Spleen (tissue), 11 donors: ENCODE measurements around the gene PTPRE. TPM values are rescaled to one million over a fixed set of nuclear protein-coding genes. Genes with fewer than 3 reads are reported as not detected.

ENCODE experiments used
- DNase-seq: peaks from one replicate; pipeline ENCODE4 v3.0.0-alpha.2; 2020
- H3K27ac ChIP-seq, 8 donors: fragments of 200-600 bp; sonication (generic) in 7 of 8; 1 replicate in 4 of 8; 2 replicates in 4 of 8; pipeline versions ENCODE4 v1.5.0 to v1.8.0; 2016 to 2021; ENCODE audit warnings: inconsistent platforms in 4 of 8, mild to moderate bottlenecking in 4 of 8, moderate library complexity in 1 of 8
- H3K27me3 ChIP-seq, 7 donors: fragments of 200-600 bp; sonication (generic) in 6 of 7; replicated peaks in 1 of 7; 1 replicate in 4 of 7; 2 replicates in 3 of 7; pipeline versions ENCODE4 v1.5.0 to v1.8.0; 2016 to 2021; ENCODE audit warnings: inconsistent platforms in 3 of 7, mild to moderate bottlenecking in 1 of 7
- H3K36me3 ChIP-seq, 6 donors: fragments of 200-600 bp; sonication (generic) in 5 of 6; 1 replicate in 4 of 6; 2 replicates in 2 of 6; pipeline versions ENCODE4 v1.5.0 to v1.8.0; 2016 to 2021; ENCODE audit warnings: inconsistent platforms in 2 of 6
- H3K4me1 ChIP-seq, 6 donors: fragments of 200-600 bp; sonication (generic) in 5 of 6; 1 replicate in 3 of 6; 2 replicates in 3 of 6; pipeline versions ENCODE4 v1.5.0 to v1.8.0; 2016 to 2021; ENCODE audit warnings: inconsistent platforms in 3 of 6
- H3K4me3 ChIP-seq, 8 donors: fragments of 200-600 bp; sonication (generic) in 7 of 8; 1 replicate in 4 of 8; 2 replicates in 4 of 8; pipeline versions ENCODE4 v1.5.0 to v1.8.0; 2016 to 2021; ENCODE audit warnings: inconsistent platforms in 4 of 8, mild to moderate bottlenecking in 4 of 8, moderate library complexity in 2 of 8
- H3K9me3 ChIP-seq, 8 donors: fragments of 200-600 bp; sonication (generic) in 7 of 8; 1 replicate in 4 of 8; 2 replicates in 4 of 8; pipeline versions ENCODE4 v1.5.0 to v1.8.0; 2016 to 2021; ENCODE audit warnings: inconsistent platforms in 4 of 8
- POLR2A ChIP-seq, 3 donors: fragments of 450-650 bp; IDR thresholded peaks; one replicate each; pipeline ENCODE4 v1.5.1; 2017; ENCODE audit warnings: antibody characterized with exemption in 3 of 3, mild to moderate bottlenecking in 1 of 3
- POLR2AphosphoS5 ChIP-seq, 3 donors: sonication (generic); formaldehyde crosslinking; IDR thresholded peaks; one replicate each; pipeline ENCODE4 v1.5.1; 2017; ENCODE audit warnings: antibody characterized with exemption in 3 of 3
- WGBS, 5 donors: extraction: QIAGEN DNeasy Blood & Tissue Kit in 3 of 5; methylation state at CpG; one replicate each; pipeline versions ENCODE4 v1.1.5 to v1.1.7; 2013 to 2018; 5-methylcytosine and 5-hydroxymethylcytosine counted together
- intact Hi-C: fragments of 100-400 bp; cut with DNase I; formaldehyde crosslinking; loops from one replicate; pipeline ENCODE4 v1.15.0; 2023; ENCODE audit warnings: low total_unique reads
- polyA plus RNA-seq, 3 donors: library from polyadenylated mRNA; stranded (reverse); fragments of 200-250 nt; gene quantifications; one replicate each; pipeline ENCODE4 v1.2.1, GENCODE V29; 2013
- total RNA-seq, 7 donors: library from RNA; depleted of rRNA in 3 of 7; stranded (reverse); fragments of >200 nt in 3 of 7; fragmentation: NEBNext Ultra II Directional in 4 of 7; extraction: Animal tissue kit (Norgen Biotek cat#: 25700) in 4 of 7; gene quantifications; one replicate each; pipeline versions ENCODE4 v1.1.0 to v1.2.1, GENCODE V29; 2016 to 2021
- TF ChIP-seq, protein P1 (sequence below), 11 experiments: fragments of 200-600 bp in 7 of 11; fragments of 450-650 bp in 4 of 11; sonication (generic) in 4 of 11; IDR thresholded peaks in 8 of 11; conservative IDR thresholded peaks in 3 of 11; 1 replicate in 7 of 11; 2 replicates in 4 of 11; pipeline versions ENCODE4 v1.4.0 to v1.8.0; 2016 to 2021; ENCODE audit warnings: antibody characterized with exemption in 11 of 11, inconsistent platforms in 4 of 11, mild to moderate bottlenecking in 1 of 11
- donor health status: healthy with polysubstance abuse.
- donor health status: DM: no; HTN: no; CAD: no; lungs with moderate emphysema.
- donor health status: DM: no; HTN: no; CAD: no.
- donor health status: Bipolar disorder and iron deficiency.
- donor health status: healthy.
- donor health status: DM: no; HTN: no; CAD: no.
- donor health status: DM: yes; HTN: yes; CAD: no.

The PTPRE gene
- total and polyA plus RNA-seq, 10 donors: 6.2 to 133 (median 70.2) TPM

DNA sequence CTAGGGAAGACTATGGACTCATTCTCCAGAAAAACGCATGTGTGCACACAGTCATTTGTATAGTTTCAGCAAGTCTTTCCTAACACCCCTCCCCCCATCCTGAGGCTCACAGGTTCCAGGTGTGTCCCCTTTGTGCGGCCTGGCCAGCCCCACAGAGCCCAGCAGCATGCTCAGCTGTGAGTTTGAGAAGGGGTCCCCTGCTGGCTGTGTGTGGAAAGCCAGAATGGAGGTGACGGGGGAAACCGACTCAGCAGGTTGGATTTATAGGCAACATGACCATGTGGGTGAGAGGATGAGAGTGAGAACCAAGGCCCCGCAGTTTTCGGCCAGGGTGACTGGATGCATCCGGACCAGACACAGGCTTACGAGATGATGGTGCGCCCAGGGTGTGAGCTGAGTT lies 9.9 kb downstream of the PTPRE start:
- no peak for DNase-seq
- Histone ChIP-seq H3K36me3 (no peaks in the 10 kb centered on the region), H3K4me3 (no peak overlapping the region), H3K9me3 (peaks cover 0 to 8% (median 0%) of the 10 kb centered on the region in 8 donors), H3K4me1 (peaks cover 0 to 45% (median 24%) of the 10 kb centered on the region in 6 donors), H3K27ac (no peak overlapping the region), H3K27me3 (no peaks in the 10 kb centered on the region)
- whole genome bisulfite sequencing, 5 donors: 89 to 98% (median 96%) methylated on average over 9 of the region's 9 CpGs
- intact Hi-C loops: no loop called here
- TF ChIP-seq POLR2A (IDR thresholded peaks at IDR 0.05) (no peak), POLR2AphosphoS5 (IDR thresholded peaks at IDR 0.05) (no peak)
- TF ChIP-seq, protein P1, sequence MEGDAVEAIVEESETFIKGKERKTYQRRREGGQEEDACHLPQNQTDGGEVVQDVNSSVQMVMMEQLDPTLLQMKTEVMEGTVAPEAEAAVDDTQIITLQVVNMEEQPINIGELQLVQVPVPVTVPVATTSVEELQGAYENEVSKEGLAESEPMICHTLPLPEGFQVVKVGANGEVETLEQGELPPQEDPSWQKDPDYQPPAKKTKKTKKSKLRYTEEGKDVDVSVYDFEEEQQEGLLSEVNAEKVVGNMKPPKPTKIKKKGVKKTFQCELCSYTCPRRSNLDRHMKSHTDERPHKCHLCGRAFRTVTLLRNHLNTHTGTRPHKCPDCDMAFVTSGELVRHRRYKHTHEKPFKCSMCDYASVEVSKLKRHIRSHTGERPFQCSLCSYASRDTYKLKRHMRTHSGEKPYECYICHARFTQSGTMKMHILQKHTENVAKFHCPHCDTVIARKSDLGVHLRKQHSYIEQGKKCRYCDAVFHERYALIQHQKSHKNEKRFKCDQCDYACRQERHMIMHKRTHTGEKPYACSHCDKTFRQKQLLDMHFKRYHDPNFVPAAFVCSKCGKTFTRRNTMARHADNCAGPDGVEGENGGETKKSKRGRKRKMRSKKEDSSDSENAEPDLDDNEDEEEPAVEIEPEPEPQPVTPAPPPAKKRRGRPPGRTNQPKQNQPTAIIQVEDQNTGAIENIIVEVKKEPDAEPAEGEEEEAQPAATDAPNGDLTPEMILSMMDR (IDR thresholded peaks at IDR 0.05 in 8 of 11, conservative IDR thresholded peaks at IDR 0.05 in 3 of 11): no peak

DNA sequence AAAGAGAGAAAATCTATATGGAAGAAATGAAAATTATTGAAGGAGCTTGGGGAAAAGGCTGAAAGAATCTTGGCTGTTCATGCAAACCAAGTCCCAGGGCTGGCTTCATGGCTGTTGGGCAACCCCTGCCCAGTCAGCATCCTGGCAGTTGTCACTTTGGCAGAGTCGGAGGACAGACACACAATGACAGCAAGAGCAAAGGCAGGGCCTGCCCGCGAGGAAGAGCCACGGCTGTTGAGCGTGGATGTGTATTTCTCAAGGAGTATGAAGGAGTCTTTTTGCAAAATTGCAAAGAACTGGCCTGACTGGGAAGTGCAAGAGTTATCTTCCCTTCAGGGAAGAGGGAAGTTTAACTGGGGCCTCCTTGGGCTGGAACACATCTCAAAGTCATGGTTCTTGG lies 11.7 kb downstream of the PTPRE start:
- Histone ChIP-seq H3K27ac (peak overlapping the region in 3 of 8 donors; percentile 64 to 71 (median 66)), H3K9me3 (peaks cover 0 to 8% (median 0%) of the 10 kb centered on the region in 8 donors), H3K27me3 (no peaks in the 10 kb centered on the region), H3K4me3 (no peak overlapping the region), H3K4me1 (peaks cover 0 to 59% (median 32%) of the 10 kb centered on the region in 6 donors), H3K36me3 (no peaks in the 10 kb centered on the region)
- TF ChIP-seq POLR2A (IDR thresholded peaks at IDR 0.05) (no peak), POLR2AphosphoS5 (IDR thresholded peaks at IDR 0.05) (peak in 2 of 3 donors; percentile 18 to 50)
- TF ChIP-seq, protein P1 (IDR thresholded peaks at IDR 0.05 in 8 of 11, conservative IDR thresholded peaks at IDR 0.05 in 3 of 11): no peak
- intact Hi-C loops: no loop called here
- 53 to 97% (median 69%) methylated on average over 5 of the region's 5 CpGs for WGBS, 5 donors
- DNase-seq: no peak

DNA sequence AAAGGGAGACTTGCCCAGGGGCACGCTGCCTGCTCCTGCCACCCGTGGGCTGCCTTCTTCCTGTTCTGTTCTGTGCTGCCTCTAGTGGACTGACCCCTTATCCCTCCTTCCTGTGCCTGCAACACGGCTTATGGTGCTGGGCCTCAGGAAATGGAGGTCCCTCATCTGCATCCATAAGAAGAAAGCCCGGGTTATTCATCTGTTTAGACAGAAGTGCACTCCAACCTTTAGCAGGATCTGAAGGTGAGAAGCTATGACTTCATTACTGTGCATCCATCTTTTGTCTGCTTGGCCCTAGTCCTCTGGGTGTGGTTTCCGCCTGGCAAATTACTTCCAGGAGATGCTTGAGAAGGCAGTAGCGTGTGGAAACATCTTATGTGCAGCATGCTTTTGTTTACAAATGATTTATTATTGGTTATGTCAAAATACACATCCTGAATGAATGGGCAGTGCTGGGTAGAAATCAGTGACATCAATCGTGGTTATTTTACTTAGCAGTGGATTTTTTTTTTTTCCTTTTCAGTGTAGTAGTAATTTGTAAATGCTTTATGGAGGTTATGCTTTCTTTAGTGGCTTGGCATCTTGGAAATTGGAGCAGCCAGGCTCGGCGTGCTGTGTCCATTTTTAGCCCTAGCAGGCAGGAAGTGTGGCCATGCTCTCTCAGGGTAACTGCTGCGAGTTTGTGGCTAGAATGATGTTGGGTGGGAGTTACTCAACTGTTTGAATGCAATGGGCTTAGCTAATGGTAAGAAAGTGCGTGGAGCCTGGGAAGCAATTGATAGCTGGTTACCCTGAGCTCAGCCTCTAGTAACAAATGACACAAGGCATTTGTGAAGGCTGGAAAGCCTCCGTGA lies 12.7 kb downstream of the PTPRE start:
- Histone ChIP-seq H3K4me3 (no peak overlapping the region), H3K9me3 (peaks cover 0 to 8% (median 0%) of the 10 kb centered on the region in 8 donors), H3K27ac (peak overlapping the region in 7 of 8 donors; percentile 25 to 71 (median 32)), H3K27me3 (no peaks in the 10 kb centered on the region), H3K4me1 (peaks cover 0 to 62% (median 32%) of the 10 kb centered on the region in 6 donors), H3K36me3 (no peaks in the 10 kb centered on the region)
- intact Hi-C loops: no loop called here
- TF ChIP-seq POLR2A (IDR thresholded peaks at IDR 0.05) (no peak), POLR2AphosphoS5 (IDR thresholded peaks at IDR 0.05) (no peak)
- TF ChIP-seq, protein P1 (IDR thresholded peaks at IDR 0.05 in 8 of 11, conservative IDR thresholded peaks at IDR 0.05 in 3 of 11): no peak
- no peak for DNase-seq
- WGBS, 5 donors: 20 to 32% (median 31%) methylated on average over 12 of the region's 12 CpGs
